ENCODE measurements around the gene CAMK4.

DNA sequence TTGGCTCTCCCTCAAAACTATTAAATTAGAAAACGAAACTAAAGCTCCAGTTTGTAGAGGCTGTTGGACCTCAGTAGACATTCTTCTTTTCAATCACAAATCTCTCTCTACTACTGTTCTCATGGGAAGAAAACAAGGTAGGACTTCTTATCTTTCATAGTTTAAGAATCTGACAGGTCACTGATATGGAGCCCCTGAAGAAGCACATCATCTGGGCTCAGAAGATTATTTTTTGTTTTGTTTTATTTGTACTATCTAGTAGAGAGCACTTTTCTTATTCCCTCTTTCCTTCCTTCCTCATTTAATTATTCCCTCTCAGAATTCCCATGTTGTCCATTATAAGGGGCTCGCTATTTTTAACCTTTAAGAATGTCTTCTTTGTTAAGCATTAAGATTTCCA is 261.9 kb downstream of the CAMK4 start:
- TF ChIP-seq, protein P1, sequence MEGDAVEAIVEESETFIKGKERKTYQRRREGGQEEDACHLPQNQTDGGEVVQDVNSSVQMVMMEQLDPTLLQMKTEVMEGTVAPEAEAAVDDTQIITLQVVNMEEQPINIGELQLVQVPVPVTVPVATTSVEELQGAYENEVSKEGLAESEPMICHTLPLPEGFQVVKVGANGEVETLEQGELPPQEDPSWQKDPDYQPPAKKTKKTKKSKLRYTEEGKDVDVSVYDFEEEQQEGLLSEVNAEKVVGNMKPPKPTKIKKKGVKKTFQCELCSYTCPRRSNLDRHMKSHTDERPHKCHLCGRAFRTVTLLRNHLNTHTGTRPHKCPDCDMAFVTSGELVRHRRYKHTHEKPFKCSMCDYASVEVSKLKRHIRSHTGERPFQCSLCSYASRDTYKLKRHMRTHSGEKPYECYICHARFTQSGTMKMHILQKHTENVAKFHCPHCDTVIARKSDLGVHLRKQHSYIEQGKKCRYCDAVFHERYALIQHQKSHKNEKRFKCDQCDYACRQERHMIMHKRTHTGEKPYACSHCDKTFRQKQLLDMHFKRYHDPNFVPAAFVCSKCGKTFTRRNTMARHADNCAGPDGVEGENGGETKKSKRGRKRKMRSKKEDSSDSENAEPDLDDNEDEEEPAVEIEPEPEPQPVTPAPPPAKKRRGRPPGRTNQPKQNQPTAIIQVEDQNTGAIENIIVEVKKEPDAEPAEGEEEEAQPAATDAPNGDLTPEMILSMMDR (IDR thresholded peaks at IDR 0.05; ENCODE audit: poor library complexity, severe bottlenecking) = no peak
- TF ChIP-seq, protein P2, sequence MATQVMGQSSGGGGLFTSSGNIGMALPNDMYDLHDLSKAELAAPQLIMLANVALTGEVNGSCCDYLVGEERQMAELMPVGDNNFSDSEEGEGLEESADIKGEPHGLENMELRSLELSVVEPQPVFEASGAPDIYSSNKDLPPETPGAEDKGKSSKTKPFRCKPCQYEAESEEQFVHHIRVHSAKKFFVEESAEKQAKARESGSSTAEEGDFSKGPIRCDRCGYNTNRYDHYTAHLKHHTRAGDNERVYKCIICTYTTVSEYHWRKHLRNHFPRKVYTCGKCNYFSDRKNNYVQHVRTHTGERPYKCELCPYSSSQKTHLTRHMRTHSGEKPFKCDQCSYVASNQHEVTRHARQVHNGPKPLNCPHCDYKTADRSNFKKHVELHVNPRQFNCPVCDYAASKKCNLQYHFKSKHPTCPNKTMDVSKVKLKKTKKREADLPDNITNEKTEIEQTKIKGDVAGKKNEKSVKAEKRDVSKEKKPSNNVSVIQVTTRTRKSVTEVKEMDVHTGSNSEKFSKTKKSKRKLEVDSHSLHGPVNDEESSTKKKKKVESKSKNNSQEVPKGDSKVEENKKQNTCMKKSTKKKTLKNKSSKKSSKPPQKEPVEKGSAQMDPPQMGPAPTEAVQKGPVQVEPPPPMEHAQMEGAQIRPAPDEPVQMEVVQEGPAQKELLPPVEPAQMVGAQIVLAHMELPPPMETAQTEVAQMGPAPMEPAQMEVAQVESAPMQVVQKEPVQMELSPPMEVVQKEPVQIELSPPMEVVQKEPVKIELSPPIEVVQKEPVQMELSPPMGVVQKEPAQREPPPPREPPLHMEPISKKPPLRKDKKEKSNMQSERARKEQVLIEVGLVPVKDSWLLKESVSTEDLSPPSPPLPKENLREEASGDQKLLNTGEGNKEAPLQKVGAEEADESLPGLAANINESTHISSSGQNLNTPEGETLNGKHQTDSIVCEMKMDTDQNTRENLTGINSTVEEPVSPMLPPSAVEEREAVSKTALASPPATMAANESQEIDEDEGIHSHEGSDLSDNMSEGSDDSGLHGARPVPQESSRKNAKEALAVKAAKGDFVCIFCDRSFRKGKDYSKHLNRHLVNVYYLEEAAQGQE (IDR thresholded peaks at IDR 0.05; ENCODE audit: borderline replicate concordance) = no peak
- TF ChIP-seq SMC3 (conservative IDR thresholded peaks at IDR 0.05; ENCODE audit: poor library complexity) (no peak), EZH2 (IDR thresholded peaks at IDR 0.05; ENCODE audit: borderline replicate concordance, insufficient read depth, low read length, poor library complexity, severe bottlenecking) (no peak), POLR2AphosphoS5 (IDR thresholded peaks at IDR 0.05) (no peak)

Measured in neural cell (in vitro differentiated cells).